ENCODE measurements around the gene RUNX2. TPM values are rescaled to one million over a fixed set of nuclear protein-coding genes. Genes with fewer than 3 reads are reported as not detected.

Gene RUNX2
- total and polyA plus RNA-seq, 4 donors, result 1.8 to 6.7 (median 3.2) TPM

- no peak for ATAC-seq (ENCODE audit: insufficient read depth, low FRiP score)
- Histone ChIP-seq H3K27ac (ENCODE audit: low read depth in 1 of 2, low read length in 1 of 2) (no peak overlapping the region), H3K4me3 (no peak overlapping the region), H3K9me3 (ENCODE audit: control insufficient read depth in 4 of 4, insufficient read depth in 3 of 4, low read length in 3 of 4) (peaks cover 0 to 3% (median under 1%) of the 10 kb centered on the region in 4 donors), H3K4me1 (ENCODE audit: control insufficient read depth in 5 of 5, insufficient read depth in 5 of 5, low read length in 5 of 5) (peaks cover 0 to 10% (median 0%) of the 10 kb centered on the region in 5 donors), H3K27me3 (ENCODE audit: control insufficient read depth in 3 of 3, insufficient read depth in 3 of 3, low read length in 2 of 3) (no peaks in the 10 kb centered on the region), H3K36me3 (ENCODE audit: control insufficient read depth in 4 of 4, insufficient read depth in 4 of 4, low read length in 4 of 4) (no peaks in the 10 kb centered on the region), H3K9ac (ENCODE audit: insufficient read depth in 1 of 2, low read length in 2 of 2) (no peak overlapping the region)
- DNase-seq, result peak in 2 of 3 donors; percentile 12 to 48
- TF ChIP-seq, protein P1, sequence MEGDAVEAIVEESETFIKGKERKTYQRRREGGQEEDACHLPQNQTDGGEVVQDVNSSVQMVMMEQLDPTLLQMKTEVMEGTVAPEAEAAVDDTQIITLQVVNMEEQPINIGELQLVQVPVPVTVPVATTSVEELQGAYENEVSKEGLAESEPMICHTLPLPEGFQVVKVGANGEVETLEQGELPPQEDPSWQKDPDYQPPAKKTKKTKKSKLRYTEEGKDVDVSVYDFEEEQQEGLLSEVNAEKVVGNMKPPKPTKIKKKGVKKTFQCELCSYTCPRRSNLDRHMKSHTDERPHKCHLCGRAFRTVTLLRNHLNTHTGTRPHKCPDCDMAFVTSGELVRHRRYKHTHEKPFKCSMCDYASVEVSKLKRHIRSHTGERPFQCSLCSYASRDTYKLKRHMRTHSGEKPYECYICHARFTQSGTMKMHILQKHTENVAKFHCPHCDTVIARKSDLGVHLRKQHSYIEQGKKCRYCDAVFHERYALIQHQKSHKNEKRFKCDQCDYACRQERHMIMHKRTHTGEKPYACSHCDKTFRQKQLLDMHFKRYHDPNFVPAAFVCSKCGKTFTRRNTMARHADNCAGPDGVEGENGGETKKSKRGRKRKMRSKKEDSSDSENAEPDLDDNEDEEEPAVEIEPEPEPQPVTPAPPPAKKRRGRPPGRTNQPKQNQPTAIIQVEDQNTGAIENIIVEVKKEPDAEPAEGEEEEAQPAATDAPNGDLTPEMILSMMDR (IDR thresholded peaks at IDR 0.05; ENCODE audit: control extremely low read depth, extremely low read depth), result no peak
- 84 to 87% methylated on average over 15 of the region's 15 CpGs for WGBS, 2 donors
Observed at GRCh38 chr6:45576648-45577624, 248.8 kb downstream of the RUNX2 start.

DNA sequence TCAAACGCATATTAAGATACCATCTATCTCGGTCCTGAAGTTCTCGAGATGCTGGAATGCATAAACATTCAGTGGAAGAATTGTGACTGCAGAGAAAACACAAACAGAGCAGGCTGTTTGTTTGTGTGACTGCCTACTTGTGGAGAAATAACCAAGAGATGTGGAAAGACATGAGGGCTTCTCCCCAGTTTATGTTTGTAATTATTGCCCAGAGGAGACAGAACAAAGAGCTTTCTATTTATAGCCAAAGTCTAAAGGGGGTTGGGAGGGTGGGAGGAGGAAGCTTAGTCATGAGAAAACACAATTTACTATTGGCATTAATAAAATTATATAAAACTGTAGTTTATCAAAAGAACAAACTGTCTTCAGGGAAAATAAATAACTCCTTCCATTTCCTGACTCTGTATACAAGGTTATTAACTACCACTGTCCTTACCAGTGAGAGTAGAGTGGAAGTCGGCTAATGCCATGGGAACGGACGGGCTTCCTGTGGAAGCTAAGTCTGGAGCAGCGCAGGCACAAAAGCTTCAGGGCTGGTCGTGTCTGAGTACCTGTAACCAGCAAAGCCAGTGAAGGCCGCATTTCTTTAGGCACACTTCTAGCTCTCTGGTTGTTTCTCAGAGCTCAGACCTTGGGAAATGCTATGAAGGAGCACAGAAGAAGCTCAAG lies 249.8 kb downstream of the RUNX2 start:
- Histone ChIP-seq H3K27me3 (ENCODE audit: control insufficient read depth in 3 of 3, insufficient read depth in 3 of 3, low read length in 2 of 3) (no peaks in the 10 kb centered on the region), H3K27ac (ENCODE audit: low read depth in 1 of 2, low read length in 1 of 2) (no peak overlapping the region), H3K36me3 (ENCODE audit: control insufficient read depth in 4 of 4, insufficient read depth in 4 of 4, low read length in 4 of 4) (no peaks in the 10 kb centered on the region), H3K9me3 (ENCODE audit: control insufficient read depth in 4 of 4, insufficient read depth in 3 of 4, low read length in 3 of 4) (peaks cover 0 to 3% (median under 1%) of the 10 kb centered on the region in 4 donors), H3K9ac (ENCODE audit: insufficient read depth in 1 of 2, low read length in 2 of 2) (no peak overlapping the region), H3K4me3 (no peak overlapping the region), H3K4me1 (ENCODE audit: control insufficient read depth in 5 of 5, insufficient read depth in 5 of 5, low read length in 5 of 5) (peaks cover 0 to 10% (median 0%) of the 10 kb centered on the region in 5 donors)
- ATAC-seq (ENCODE audit: insufficient read depth, low FRiP score) (no peak), DNase-seq (peak; percentile 32 to 81 (median 73))
- WGBS, 2 donors, result 65 to 67% methylated on average over 9 of the region's 9 CpGs
- TF ChIP-seq, protein P1 (IDR thresholded peaks at IDR 0.05; ENCODE audit: control extremely low read depth, extremely low read depth), result no peak

GRCh38 chr6:45584127-45584526 lies 256.0 kb downstream of the RUNX2 start:
- Histone ChIP-seq H3K9ac (ENCODE audit: insufficient read depth in 1 of 2, low read length in 2 of 2) (no peak overlapping the region), H3K9me3 (ENCODE audit: control insufficient read depth in 4 of 4, insufficient read depth in 3 of 4, low read length in 3 of 4) (peaks cover 0 to 3% (median under 1%) of the 10 kb centered on the region in 4 donors), H3K27ac (ENCODE audit: low read depth in 1 of 2, low read length in 1 of 2) (no peak overlapping the region), H3K4me3 (no peak overlapping the region), H3K27me3 (ENCODE audit: control insufficient read depth in 3 of 3, insufficient read depth in 3 of 3, low read length in 2 of 3) (peaks cover 0 to 11% (median 3%) of the 10 kb centered on the region in 3 donors), H3K36me3 (ENCODE audit: control insufficient read depth in 4 of 4, insufficient read depth in 4 of 4, low read length in 4 of 4) (no peaks in the 10 kb centered on the region), H3K4me1 (ENCODE audit: control insufficient read depth in 5 of 5, insufficient read depth in 5 of 5, low read length in 5 of 5) (peaks cover 0 to under 1% (median 0%) of the 10 kb centered on the region in 5 donors)
- 64 to 76% methylated on average over 2 of the region's 2 CpGs for WGBS, 2 donors
- ATAC-seq (ENCODE audit: insufficient read depth, low FRiP score) (no peak), DNase-seq (no peak)
- TF ChIP-seq, protein P1 (IDR thresholded peaks at IDR 0.05; ENCODE audit: control extremely low read depth, extremely low read depth), result no peak

Data from lung (tissue), 12 donors.